HG03558 (cell line): ENCODE results near the gene MAGEH1.

Source experiments
- ATAC-seq: cut with Tn5 transposase; IDR thresholded peaks from one replicate; pipeline ENCODE4 v1.9.1; 2021; ENCODE audit warnings: moderate number of reproducible peaks; ENCODE audit not compliant: unreplicated experiment; ENCODE audit errors: extremely low read depth

Gene MAGEH1

GRCh38 chrX:55489314-55490009 lies 37.5 kb downstream of the MAGEH1 start, which contains the start of gene USP51:
USP51 (minus strand) TSS chrX:55489848; CDS start chrX:55488939, 909 bp downstream.
- ATAC-seq = peak; percentile 34

- ATAC-seq = no peak
Observed at GRCh38 chrX:55490121-55490520, 38.2 kb downstream of the MAGEH1 start.

- no peak for ATAC-seq
Observed at GRCh38 chrX:55490974-55491373, 39.0 kb downstream of the MAGEH1 start.
